IMR-90 (cell line): ENCODE results near the gene ASH1L. TPM values are rescaled to one million over a fixed set of nuclear protein-coding genes. Genes with fewer than 3 reads are reported as not detected.

ENCODE experiments used
- ATAC-seq: fragments of 200-7000 bp; cut with Tn5 transposase; 2 replicates; pipeline ENCODE4 v1.9.1; 2020; ENCODE audit warnings: low read depth, mild to moderate bottlenecking, moderate library complexity
- BruUV-seq: library from RNA; stranded (reverse); fragments of 400-500 nt; replicated peaks from 2 replicates; lab custom pipeline; 2021; lab: Mats Ljungman, UMichigan
- CTCF ChIA-PET: fragments of 300-600 bp; formaldehyde crosslinking; extraction: SDS; loops from one replicate; lab custom pipeline; 2021; ENCODE audit warnings: antibody characterized with exemption; lab: Yijun Ruan, JAX
- POLR2A ChIA-PET: fragments of 300-600 bp; sonication (Branson Sonifier 250); formaldehyde crosslinking; loops from one replicate; lab custom pipeline; 2022; ENCODE audit warnings: antibody characterized with exemption; ENCODE audit not compliant: unreplicated experiment; lab: Charles Lee
- DNase-seq: peaks from one replicate; pipeline ENCODE4 v3.0.0; 2013
- H2AFZ ChIP-seq: replicated peaks from 2 replicates; pipeline ENCODE3; 2013; ENCODE audit warnings: low read length, mild to moderate bottlenecking; ENCODE audit not compliant: poor library complexity
- H2AK5ac ChIP-seq: 2 replicates; pipeline ENCODE4 v1.6.1; 2013; ENCODE audit warnings: low read depth, low read length, inconsistent platforms
- H2AK9ac ChIP-seq: replicated peaks from 2 replicates; pipeline ENCODE3; 2013; ENCODE audit warnings: mild to moderate bottlenecking, low read depth, low read length, moderate library complexity; ENCODE audit not compliant: poor library complexity
- H2BK120ac ChIP-seq: 2 replicates; pipeline ENCODE4 v1.6.1; 2013; ENCODE audit warnings: low read depth, low read length, inconsistent platforms
- H2BK15ac ChIP-seq: 3 replicates; pipeline ENCODE4 v1.6.1; 2013; ENCODE audit warnings: low read depth, low read length, inconsistent platforms
- H2BK20ac ChIP-seq: 2 replicates; pipeline ENCODE4 v1.6.1; 2013; ENCODE audit warnings: low read depth, mild to moderate bottlenecking, inconsistent platforms, low read length, moderate library complexity
- H2BK5ac ChIP-seq: 2 replicates; pipeline ENCODE4 v1.6.1; 2013; ENCODE audit warnings: mild to moderate bottlenecking, low read depth, low read length, inconsistent platforms; ENCODE audit not compliant: poor library complexity, severe bottlenecking
- H3K14ac ChIP-seq: replicated peaks from 2 replicates; pipeline ENCODE4 v1.6.1; 2013; ENCODE audit warnings: low read depth, low read length, inconsistent platforms
- H3K18ac ChIP-seq: 2 replicates; pipeline ENCODE4 v1.6.1; 2013; ENCODE audit warnings: low read depth, low read length, control low read depth
- H3K23ac ChIP-seq: 2 replicates; pipeline ENCODE4 v1.6.1; 2013; ENCODE audit warnings: low read depth, low read length, inconsistent platforms
- H3K27ac ChIP-seq: 2 replicates; pipeline ENCODE4 v1.5.1; 2013; ENCODE audit warnings: mild to moderate bottlenecking, control low read depth, low read length; ENCODE audit not compliant: insufficient read depth
- H3K27me3 ChIP-seq: 2 replicates; pipeline ENCODE4 v1.6.1; 2013; ENCODE audit warnings: low read length; ENCODE audit not compliant: control insufficient read depth, insufficient read depth
- H3K36me3 ChIP-seq: 2 replicates; pipeline ENCODE4 v1.6.1; 2013; ENCODE audit warnings: low read length, mixed read lengths; ENCODE audit not compliant: control insufficient read depth, insufficient read depth
- H3K4ac ChIP-seq: 2 replicates; pipeline ENCODE4 v1.6.1; 2013; ENCODE audit warnings: low read depth, low read length, inconsistent platforms
- H3K4me1 ChIP-seq: 2 replicates; pipeline ENCODE4 v1.6.1; 2013; ENCODE audit warnings: low read length, mixed read lengths; ENCODE audit not compliant: control insufficient read depth, insufficient read depth
- H3K4me2 ChIP-seq: 2 replicates; pipeline ENCODE4 v1.6.1; 2013; ENCODE audit warnings: low read depth, mild to moderate bottlenecking, control low read depth, low read length, moderate library complexity
- H3K4me3 ChIP-seq: 2 replicates; pipeline ENCODE4 v1.5.1; 2013; ENCODE audit warnings: low read depth, mild to moderate bottlenecking, control low read depth, low read length, moderate library complexity; ENCODE audit not compliant: insufficient read depth
- H3K56ac ChIP-seq: 2 replicates; pipeline ENCODE4 v1.6.1; 2013; ENCODE audit warnings: low read length, inconsistent platforms; ENCODE audit not compliant: insufficient read depth; ENCODE audit errors: extremely low read depth
- H3K79me1 ChIP-seq, 2 experiments: 2 replicates each; pipeline ENCODE4 v1.6.1; 2013; ENCODE audit warnings: low read length in 2 of 2, inconsistent platforms in 1 of 2, low read depth in 1 of 2
- H3K9ac ChIP-seq: 2 replicates; pipeline ENCODE4 v1.6.1; 2013; ENCODE audit warnings: low read depth, low read length, control low read depth
- H3K9me1 ChIP-seq: 2 replicates; pipeline ENCODE4 v1.6.1; 2013; ENCODE audit warnings: low read length, inconsistent platforms; ENCODE audit not compliant: insufficient read depth
- H3K9me3 ChIP-seq: 2 replicates; pipeline ENCODE4 v1.6.1; 2013; ENCODE audit warnings: low read length; ENCODE audit not compliant: control insufficient read depth, insufficient read depth
- H4K20me1 ChIP-seq: 2 replicates; pipeline ENCODE4 v1.6.1; 2013; ENCODE audit warnings: low read length, inconsistent platforms; ENCODE audit not compliant: insufficient read depth
- H4K5ac ChIP-seq: 2 replicates; pipeline ENCODE4 v1.6.1; 2013; ENCODE audit warnings: mild to moderate bottlenecking, low read depth, low read length, control low read depth
- H4K8ac ChIP-seq, 2 experiments: 2 replicates each; pipeline ENCODE4 v1.6.1; 2013; ENCODE audit warnings: low read depth in 2 of 2, low read length in 2 of 2, control low read depth in 1 of 2, inconsistent platforms in 1 of 2
- H4K91ac ChIP-seq: 2 replicates; pipeline ENCODE4 v1.6.1; 2013; ENCODE audit warnings: low read depth, low read length, inconsistent platforms; ENCODE audit not compliant: insufficient read depth
- BHLHE40 ChIP-seq: fragments of 150-350 bp; IDR thresholded peaks from 2 replicates; pipeline ENCODE4 v1.6.1; 2016; ENCODE audit warnings: mild to moderate bottlenecking, low read depth, low read length
- CEBPB ChIP-seq: IDR thresholded peaks from 2 replicates; pipeline ENCODE4 v1.6.1; 2012; ENCODE audit warnings: low read depth, low read length, improper control_type of control experiment
- CHD1 ChIP-seq: IDR thresholded peaks from 2 replicates; pipeline ENCODE4 v1.6.1; 2012; ENCODE audit warnings: low read depth, low read length, improper control_type of control experiment
- FOS ChIP-seq: fragments of 150-350 bp; IDR thresholded peaks from 2 replicates; pipeline ENCODE4 v1.6.1; 2016; ENCODE audit warnings: low read depth, low read length
- MAFK ChIP-seq: IDR thresholded peaks from 2 replicates; pipeline ENCODE4 v1.6.1; 2012; ENCODE audit warnings: low read depth, low read length, improper control_type of control experiment
- MAZ ChIP-seq: IDR thresholded peaks from 2 replicates; pipeline ENCODE4 v1.6.1; 2012; ENCODE audit warnings: low read depth, mild to moderate bottlenecking, low read length, improper control_type of control experiment, moderate library complexity, borderline replicate concordance
- MXI1 ChIP-seq: IDR thresholded peaks from 2 replicates; pipeline ENCODE4 v1.6.1; 2012; ENCODE audit warnings: low read depth, mild to moderate bottlenecking, low read length, moderate library complexity, borderline replicate concordance
- NFE2L2 ChIP-seq: fragments of 150-350 bp; IDR thresholded peaks from 2 replicates; pipeline ENCODE4 v1.6.1; 2016; ENCODE audit warnings: low read depth, mild to moderate bottlenecking, low read length
- POLR2A ChIP-seq: IDR thresholded peaks from 2 replicates; pipeline ENCODE4 v1.6.1; 2012; ENCODE audit warnings: mild to moderate bottlenecking, low read depth, low read length
- RAD21 ChIP-seq: IDR thresholded peaks from 2 replicates; pipeline ENCODE4 v1.6.1; 2012; ENCODE audit warnings: low read length, improper control_type of control experiment
- RCOR1 ChIP-seq: IDR thresholded peaks from 2 replicates; pipeline ENCODE4 v1.6.1; 2012; ENCODE audit warnings: mild to moderate bottlenecking, low read length, improper control_type of control experiment; ENCODE audit not compliant: insufficient replicate concordance
- RFX5 ChIP-seq: IDR thresholded peaks from 2 replicates; pipeline ENCODE4 v1.8.0; 2012; ENCODE audit warnings: low read depth, mild to moderate bottlenecking, low read length, moderate library complexity
- SMC3 ChIP-seq: fragments of 150-350 bp; IDR thresholded peaks from 2 replicates; pipeline ENCODE4 v1.6.1; 2016; ENCODE audit warnings: low read depth, mild to moderate bottlenecking, antibody characterized with exemption, low read length, moderate library complexity
- WGBS, 2 experiments: methylation state at CpG; one replicate each; pipeline versions ENCODE4 v1.1.5 to v1.1.7; 2013; ENCODE audit warnings: missing lambda C conversion rate in 2 of 2; ENCODE audit not compliant: insufficient read length in 1 of 2; ENCODE audit errors: extremely low coverage in 2 of 2; 5-methylcytosine and 5-hydroxymethylcytosine counted together
- dilution Hi-C: fragments of 300-500 bp; cut with HindIII; formaldehyde crosslinking; loops from one replicate; pipeline ENCODE4 v1.14.3; 2018; ENCODE audit warnings: low sequenced_read_pairs; ENCODE audit not compliant: unreplicated experiment
- in situ Hi-C: fragments of 300-500 bp; cut with MboI; formaldehyde crosslinking; loops from 3 replicates; pipeline ENCODE4 v1.14.3; 2019; ENCODE audit warnings: low sequenced_read_pairs, inconsistent platforms, mixed read lengths
- intact Hi-C: fragments of 100-400 bp; cut with micrococcal nuclease; formaldehyde crosslinking; loops from 2 replicates; pipeline ENCODE4 v1.10.0; 2022
- polyA plus RNA-seq, 3 experiments: library from polyadenylated mRNA; depleted of rRNA; stranded (reverse); fragments of >200 nt; gene quantifications; 2 replicates each; pipeline ENCODE4 v1.2.3, GENCODE V29; 2012; ENCODE audit warnings: low replicate concordance in 1 of 3
- total RNA-seq: library from RNA; depleted of rRNA; stranded (reverse); fragments of >200 nt; gene quantifications from 2 replicates; pipeline ENCODE4 v1.2.3, GENCODE V29; 2012
- TF ChIP-seq, protein P1 (sequence below): conservative IDR thresholded peaks from 2 replicates; pipeline ENCODE4 v1.5.1; 2012; ENCODE audit warnings: mild to moderate bottlenecking, low read depth, low read length, improper control_type of control experiment
- TF ChIP-seq, protein P2 (sequence below): fragments of 150-350 bp; IDR thresholded peaks from 2 replicates; pipeline ENCODE4 v1.6.1; 2017; ENCODE audit warnings: mild to moderate bottlenecking, antibody characterized with exemption, low read length, low read depth
- TF ChIP-seq, protein P3 (sequence below): fragments of 150-350 bp; IDR thresholded peaks from 2 replicates; pipeline ENCODE4 v1.6.1; 2016; ENCODE audit warnings: low read depth, mild to moderate bottlenecking, low read length, moderate library complexity, borderline replicate concordance

ASH1L gene
- total and polyA plus RNA-seq, 2 of the 4 experiments (the other 2 are of a cell fraction), result 13.7 to 18.5 TPM

DNA sequence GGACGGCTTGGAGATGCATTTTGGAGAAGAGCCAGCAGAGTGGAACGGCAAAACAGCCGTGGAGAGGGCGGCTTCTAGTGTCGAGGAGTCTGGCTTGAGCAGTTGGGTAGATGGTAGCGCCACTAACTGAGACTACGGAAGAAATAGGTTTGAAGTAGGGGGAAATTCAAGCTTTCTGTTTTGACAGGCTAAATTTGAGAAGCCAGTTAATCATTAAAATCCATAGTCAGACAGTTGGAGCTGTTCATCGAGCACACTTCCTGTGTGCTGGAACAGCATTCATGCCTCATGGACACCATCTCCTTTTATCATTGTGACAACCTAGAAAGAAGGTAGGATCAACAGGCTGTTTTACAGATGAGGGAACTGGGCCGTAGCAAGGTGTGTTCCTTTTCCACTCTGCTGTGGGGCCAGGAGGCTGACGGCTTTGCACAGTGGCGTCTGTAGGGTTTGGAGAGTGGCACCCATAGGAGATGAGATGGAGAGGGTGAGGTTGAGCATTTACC, 258.0 kb downstream of the ASH1L start:
- no peak overlapping the region for H3K23ac ChIP-seq
- H3K14ac ChIP-seq, result no peak overlapping the region
- peaks cover 7% of the 10 kb centered on the region for H3K27me3 ChIP-seq
- H4K91ac ChIP-seq, result no peak overlapping the region
- no peak overlapping the region for H2BK20ac ChIP-seq
- H3K56ac ChIP-seq, result no peak overlapping the region
- dilution Hi-C loops, result no loop called here
- ATAC-seq (no peak), DNase-seq (no peak)
- 35% methylated on average over 4 of the region's 11 CpGs; no CpG with 5 or more reads in 1 of the 2 experiments for whole genome bisulfite sequencing, 2 experiments
- no TSS peak for BruUV-seq
- H3K4me3 ChIP-seq, result no peak overlapping the region
- H3K27ac ChIP-seq, result no peak overlapping the region
- H2AFZ ChIP-seq, result peak overlapping the region; percentile 32
- ChIA-PET CTCF (no interaction called here), POLR2A (interaction anchor here (0.6 kb wide), 1 partner anchor 28 kb away, joined by 4 read pairs; no protein-coding TSS in a partner anchor)
- no peak overlapping the region for H2BK5ac ChIP-seq
- no peak overlapping the region for H3K4ac ChIP-seq
- H2BK15ac ChIP-seq, result no peak overlapping the region
- H2AK5ac ChIP-seq, result no peak overlapping the region
- no peak overlapping the region for H4K8ac ChIP-seq
- 0 out of 2 replicates have a peak, but pooled peaks cover 1% of the 10 kb centered on the region for H3K9me1 ChIP-seq
- TF ChIP-seq RFX5 (no peak), SMC3 (no peak), CEBPB (no peak), NFE2L2 (no peak), RCOR1 (no peak), RAD21 (no peak), BHLHE40 (no peak), CHD1 (no peak), POLR2A (no peak), MXI1 (no peak), MAFK (no peak), FOS (no peak), MAZ (no peak)
- TF ChIP-seq, protein P1, sequence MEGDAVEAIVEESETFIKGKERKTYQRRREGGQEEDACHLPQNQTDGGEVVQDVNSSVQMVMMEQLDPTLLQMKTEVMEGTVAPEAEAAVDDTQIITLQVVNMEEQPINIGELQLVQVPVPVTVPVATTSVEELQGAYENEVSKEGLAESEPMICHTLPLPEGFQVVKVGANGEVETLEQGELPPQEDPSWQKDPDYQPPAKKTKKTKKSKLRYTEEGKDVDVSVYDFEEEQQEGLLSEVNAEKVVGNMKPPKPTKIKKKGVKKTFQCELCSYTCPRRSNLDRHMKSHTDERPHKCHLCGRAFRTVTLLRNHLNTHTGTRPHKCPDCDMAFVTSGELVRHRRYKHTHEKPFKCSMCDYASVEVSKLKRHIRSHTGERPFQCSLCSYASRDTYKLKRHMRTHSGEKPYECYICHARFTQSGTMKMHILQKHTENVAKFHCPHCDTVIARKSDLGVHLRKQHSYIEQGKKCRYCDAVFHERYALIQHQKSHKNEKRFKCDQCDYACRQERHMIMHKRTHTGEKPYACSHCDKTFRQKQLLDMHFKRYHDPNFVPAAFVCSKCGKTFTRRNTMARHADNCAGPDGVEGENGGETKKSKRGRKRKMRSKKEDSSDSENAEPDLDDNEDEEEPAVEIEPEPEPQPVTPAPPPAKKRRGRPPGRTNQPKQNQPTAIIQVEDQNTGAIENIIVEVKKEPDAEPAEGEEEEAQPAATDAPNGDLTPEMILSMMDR, result no peak
- TF ChIP-seq, protein P2, sequence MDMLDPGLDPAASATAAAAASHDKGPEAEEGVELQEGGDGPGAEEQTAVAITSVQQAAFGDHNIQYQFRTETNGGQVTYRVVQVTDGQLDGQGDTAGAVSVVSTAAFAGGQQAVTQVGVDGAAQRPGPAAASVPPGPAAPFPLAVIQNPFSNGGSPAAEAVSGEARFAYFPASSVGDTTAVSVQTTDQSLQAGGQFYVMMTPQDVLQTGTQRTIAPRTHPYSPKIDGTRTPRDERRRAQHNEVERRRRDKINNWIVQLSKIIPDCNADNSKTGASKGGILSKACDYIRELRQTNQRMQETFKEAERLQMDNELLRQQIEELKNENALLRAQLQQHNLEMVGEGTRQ, result no peak
- TF ChIP-seq, protein P3, sequence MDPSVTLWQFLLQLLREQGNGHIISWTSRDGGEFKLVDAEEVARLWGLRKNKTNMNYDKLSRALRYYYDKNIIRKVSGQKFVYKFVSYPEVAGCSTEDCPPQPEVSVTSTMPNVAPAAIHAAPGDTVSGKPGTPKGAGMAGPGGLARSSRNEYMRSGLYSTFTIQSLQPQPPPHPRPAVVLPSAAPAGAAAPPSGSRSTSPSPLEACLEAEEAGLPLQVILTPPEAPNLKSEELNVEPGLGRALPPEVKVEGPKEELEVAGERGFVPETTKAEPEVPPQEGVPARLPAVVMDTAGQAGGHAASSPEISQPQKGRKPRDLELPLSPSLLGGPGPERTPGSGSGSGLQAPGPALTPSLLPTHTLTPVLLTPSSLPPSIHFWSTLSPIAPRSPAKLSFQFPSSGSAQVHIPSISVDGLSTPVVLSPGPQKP, result no peak
- peaks cover 4 to 9% of the 10 kb centered on the region in 2 experiments; a peak in 3 of 4 replicates for H3K79me1 ChIP-seq
- H2BK120ac ChIP-seq, result no peak overlapping the region
- H4K20me1 ChIP-seq, result no peaks in the 10 kb centered on the region
- peaks cover 3% of the 10 kb centered on the region for H3K4me1 ChIP-seq
- H3K9ac ChIP-seq, result no peak overlapping the region
- no peak overlapping the region for H3K4me2 ChIP-seq
- H3K36me3 ChIP-seq, result no peaks in the 10 kb centered on the region
- H2AK9ac ChIP-seq, result no peak overlapping the region
- H3K9me3 ChIP-seq, result no peaks in the 10 kb centered on the region
- intact Hi-C loops, result loop anchor here (5.0 kb wide), 1 partner anchor 42 kb away; the partner anchor contains the start of gene SCAMP3
- no peak overlapping the region for H3K18ac ChIP-seq
- in situ Hi-C loops, result no loop called here
- no peak overlapping the region for H4K5ac ChIP-seq
